Rectal smooth muscle tissue (tissue), 1 donor: ENCODE data around the gene B9D1.

ENCODE experiments used
- H3K27ac ChIP-seq: one replicate; pipeline ENCODE4 v1.7.0; 2013; ENCODE audit warnings: low read depth, low read length, inconsistent platforms
- H3K27me3 ChIP-seq: one replicate; pipeline ENCODE4 v1.7.0; 2013; ENCODE audit warnings: low read length; ENCODE audit not compliant: control insufficient read depth, insufficient read depth
- H3K36me3 ChIP-seq: one replicate; pipeline ENCODE4 v1.7.0; 2013; ENCODE audit warnings: low read length; ENCODE audit not compliant: control insufficient read depth, insufficient read depth
- H3K4me1 ChIP-seq: one replicate; pipeline ENCODE4 v1.7.0; 2013; ENCODE audit warnings: low read length; ENCODE audit not compliant: control insufficient read depth, insufficient read depth
- H3K4me3 ChIP-seq: one replicate; pipeline ENCODE4 v1.7.0; 2013; ENCODE audit warnings: low read length
- H3K9ac ChIP-seq: one replicate; pipeline ENCODE4 v1.7.0; 2013; ENCODE audit warnings: low read length

B9D1 gene

DNA sequence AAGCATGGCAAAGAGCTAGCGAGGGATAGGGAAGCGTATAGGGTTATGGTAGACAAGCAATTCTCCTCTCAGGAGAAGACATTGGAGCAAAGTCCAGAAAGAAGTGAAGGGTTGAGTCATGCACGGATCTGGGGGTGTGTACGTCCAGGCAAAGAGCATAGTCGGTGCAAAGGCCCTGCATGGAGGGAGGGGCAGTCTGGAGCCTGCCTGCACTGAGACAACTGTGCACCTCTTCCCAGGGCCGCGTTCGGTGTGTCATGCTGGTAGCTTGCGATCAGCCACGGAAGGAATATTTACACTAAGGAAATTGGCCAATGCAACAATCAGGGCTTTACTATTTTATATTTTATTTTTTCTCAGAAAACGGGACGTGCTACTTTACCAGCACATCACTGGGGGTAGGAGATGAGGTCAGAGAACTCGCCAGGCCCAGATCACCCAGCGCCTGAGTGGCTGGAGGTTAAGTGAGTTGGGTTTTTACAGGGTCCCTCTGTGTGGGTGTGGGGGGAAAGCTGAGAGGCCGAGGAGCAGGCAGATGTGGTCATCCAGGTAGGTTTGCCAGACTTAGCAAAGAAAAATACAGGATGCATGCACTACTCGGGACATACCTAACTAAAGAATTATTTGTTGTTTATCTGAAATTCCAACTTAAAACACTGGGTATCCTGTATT is 6.7 kb upstream of the B9D1 start:
- Histone ChIP-seq H3K9ac (no peak overlapping the region), H3K27ac (no peak overlapping the region), H3K36me3 (no peaks in the 10 kb centered on the region), H3K27me3 (no peaks in the 10 kb centered on the region), H3K4me1 (no peaks in the 10 kb centered on the region), H3K4me3 (no peak overlapping the region)

DNA sequence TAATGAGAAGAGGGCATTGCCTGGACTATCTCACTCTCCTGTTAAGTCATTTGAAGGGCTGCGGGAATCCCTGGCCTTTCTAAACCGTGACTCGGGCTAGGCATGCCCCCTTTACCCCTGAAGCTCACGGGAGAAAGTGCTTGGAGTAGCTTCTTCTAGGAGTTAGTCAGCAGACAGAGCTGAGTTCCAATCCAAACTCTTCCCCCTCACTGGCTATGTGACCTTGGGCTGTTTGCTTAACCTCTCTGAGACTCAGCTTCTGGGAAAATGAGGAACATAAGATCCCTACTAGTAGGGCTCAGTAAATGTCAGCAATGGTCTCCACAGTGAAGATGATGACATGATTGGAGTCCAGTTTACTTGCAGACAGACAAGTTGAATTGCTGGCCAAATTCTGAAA is 5.7 kb upstream of the B9D1 start:
- Histone ChIP-seq H3K4me1 (no peaks in the 10 kb centered on the region), H3K27ac (no peak overlapping the region), H3K9ac (no peak overlapping the region), H3K36me3 (no peaks in the 10 kb centered on the region), H3K4me3 (no peak overlapping the region), H3K27me3 (no peaks in the 10 kb centered on the region)

DNA sequence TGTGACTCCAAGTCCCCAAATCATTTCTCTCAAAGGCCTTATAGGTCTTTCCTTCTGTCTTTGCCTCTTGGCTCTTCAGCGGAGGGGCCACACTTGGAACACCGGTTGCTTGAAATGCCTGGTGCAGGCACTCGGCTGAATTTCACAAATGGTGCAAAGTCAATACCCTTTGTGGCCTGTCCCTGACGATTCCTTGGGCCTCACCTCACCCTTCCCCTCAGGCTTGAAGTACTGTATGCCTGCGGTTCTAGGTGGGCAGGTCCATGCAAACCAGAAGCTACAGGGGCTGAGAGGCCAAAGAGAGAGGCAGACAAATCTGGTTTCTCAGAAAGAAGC is 4.1 kb upstream of the B9D1 start:
- peaks cover 5% of the 10 kb centered on the region for H3K4me1 ChIP-seq

DNA sequence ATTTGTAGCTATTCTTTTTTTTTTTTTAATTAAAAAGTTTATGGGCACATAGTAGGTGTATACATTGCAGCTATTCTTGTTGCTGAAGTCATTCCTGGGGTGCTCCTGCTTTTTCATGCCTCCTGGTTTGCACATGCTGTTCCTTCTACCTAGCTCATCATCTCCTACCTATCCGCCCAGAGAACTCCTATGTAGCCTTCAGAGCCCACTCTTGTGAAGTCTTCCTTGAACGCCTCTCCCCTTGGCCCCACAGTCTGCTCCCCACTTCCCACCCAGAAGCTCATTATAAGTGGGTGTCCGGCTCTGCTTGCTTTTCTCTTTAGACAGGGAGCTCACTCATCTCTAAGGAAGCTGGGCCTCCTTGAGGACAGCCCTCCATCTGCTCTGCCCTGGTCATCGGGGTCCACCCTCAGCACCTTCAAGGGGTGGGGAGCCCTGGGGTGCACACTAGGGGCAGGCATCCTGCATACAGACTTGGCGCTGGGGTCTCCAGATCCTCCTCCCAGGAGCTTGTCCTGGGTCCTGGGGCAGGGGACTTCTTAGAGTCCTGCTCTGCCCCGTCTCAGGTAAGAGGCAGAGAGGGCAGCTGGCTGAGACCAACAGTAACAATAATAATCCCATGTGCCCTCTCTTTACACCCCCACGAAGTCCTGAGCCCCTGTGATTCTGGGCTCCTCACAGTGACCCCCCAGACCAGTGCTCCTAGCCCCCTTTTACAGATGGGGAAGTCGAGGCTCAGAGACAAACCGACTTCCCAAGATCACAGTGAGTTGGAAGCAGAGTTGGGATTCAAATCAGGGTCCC is 3.5 kb upstream of the B9D1 start:
- H3K27ac ChIP-seq = no peak overlapping the region
- no peaks in the 10 kb centered on the region for H3K27me3 ChIP-seq
- H3K9ac ChIP-seq = no peak overlapping the region
- no peak overlapping the region for H3K4me3 ChIP-seq
- no peaks in the 10 kb centered on the region for H3K36me3 ChIP-seq
- H3K4me1 ChIP-seq = peaks cover 5% of the 10 kb centered on the region

More for the DNA sequence above, 4.1 kb upstream of the B9D1 start:
- no peak overlapping the region for H3K4me3 ChIP-seq
- no peaks in the 10 kb centered on the region for H3K27me3 ChIP-seq
- no peak overlapping the region for H3K27ac ChIP-seq
- no peaks in the 10 kb centered on the region for H3K36me3 ChIP-seq
- no peak overlapping the region for H3K9ac ChIP-seq

DNA sequence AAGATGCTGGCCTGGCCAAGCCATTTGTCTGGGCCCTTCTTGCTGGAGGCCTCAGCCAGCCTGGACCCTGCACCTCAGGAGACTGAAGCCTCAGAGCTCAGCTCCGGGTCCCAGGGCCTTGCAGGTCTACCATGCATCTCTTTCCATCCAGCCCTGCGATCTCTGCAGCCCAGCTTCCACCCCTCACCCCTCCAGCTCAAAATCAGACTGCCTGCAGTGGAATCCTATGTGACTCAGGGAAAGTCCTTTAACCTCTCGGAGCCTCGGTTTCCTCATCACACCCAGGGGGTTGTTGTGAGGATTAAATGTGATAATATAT is 2.9 kb upstream of the B9D1 start:
- H3K27me3 ChIP-seq = no peaks in the 10 kb centered on the region
- no peak overlapping the region for H3K4me3 ChIP-seq
- H3K36me3 ChIP-seq = no peaks in the 10 kb centered on the region
- H3K9ac ChIP-seq = no peak overlapping the region
- no peak overlapping the region for H3K27ac ChIP-seq
- H3K4me1 ChIP-seq = peaks cover 5% of the 10 kb centered on the region

DNA sequence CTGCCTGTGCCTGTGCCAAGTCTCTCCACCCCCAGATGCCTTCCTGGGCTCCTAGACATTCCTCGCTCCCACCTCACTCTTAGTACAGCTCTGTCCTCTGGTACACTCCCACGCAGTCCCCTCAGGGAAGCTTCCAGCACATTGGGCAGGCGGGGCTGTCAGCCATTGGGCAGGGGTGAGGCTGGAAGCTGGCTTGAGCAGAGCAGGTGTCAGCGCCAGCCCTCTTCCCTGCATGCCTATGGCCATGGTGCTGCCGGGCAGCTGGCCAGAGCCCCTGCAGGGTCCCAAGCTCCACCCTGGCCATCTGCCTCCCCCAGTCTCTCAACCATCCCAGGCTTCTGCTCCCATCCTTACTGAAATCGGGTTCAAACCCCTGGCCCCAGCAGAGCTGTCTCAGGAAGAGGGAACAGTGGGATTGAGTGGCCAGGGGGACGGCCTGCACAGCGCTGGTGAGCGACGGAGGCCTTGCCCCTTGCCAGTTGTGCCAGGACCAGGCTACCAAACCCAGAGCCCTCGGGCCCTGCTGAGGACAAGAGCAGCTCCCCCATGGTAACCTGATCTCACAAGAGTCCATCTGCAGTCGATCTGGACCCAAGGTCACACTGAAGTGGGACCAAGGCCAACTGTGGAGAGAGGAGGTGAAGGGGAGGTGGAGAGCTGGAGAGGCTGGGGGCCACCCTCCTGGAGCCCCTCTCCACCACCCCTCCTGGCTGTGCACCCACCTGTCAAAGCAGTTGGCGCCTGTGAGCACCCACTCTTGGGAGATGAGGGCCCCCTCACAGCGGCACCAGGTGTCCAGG is 2.4 kb upstream of the B9D1 start:
- Histone ChIP-seq H3K36me3 (no peaks in the 10 kb centered on the region), H3K4me3 (no peak overlapping the region), H3K27ac (no peak overlapping the region), H3K4me1 (peaks cover 5% of the 10 kb centered on the region), H3K9ac (no peak overlapping the region), H3K27me3 (no peaks in the 10 kb centered on the region)

DNA sequence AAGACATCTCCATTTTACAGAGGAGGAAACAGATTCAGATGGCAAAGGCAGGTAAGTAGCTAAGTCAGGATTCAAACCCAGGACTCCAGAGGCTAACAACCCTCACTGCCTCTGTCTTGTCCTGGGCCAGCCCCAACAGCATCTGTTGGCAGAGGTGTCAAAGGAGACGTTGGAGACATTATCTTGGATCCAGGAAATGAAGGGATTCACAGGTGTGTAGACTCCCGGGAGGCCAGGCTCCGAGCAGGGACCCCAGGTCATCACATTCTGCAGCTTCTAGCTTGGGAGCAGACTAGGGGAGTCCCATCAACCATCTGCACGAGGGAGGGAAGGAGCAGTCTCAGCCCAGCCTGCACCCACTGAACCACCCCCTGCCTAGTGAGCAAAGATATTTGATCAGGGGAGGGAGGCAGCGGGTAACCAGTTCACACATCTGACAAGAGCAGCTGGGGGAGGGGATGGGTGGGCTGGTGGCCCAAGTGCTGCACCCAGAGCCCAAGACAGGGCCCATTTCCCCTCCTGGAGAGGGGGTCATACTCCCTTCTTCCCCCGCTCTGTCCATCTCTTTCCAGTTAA is 1.0 kb upstream of the B9D1 start:
- Histone ChIP-seq H3K4me1 (peaks cover 5% of the 10 kb centered on the region), H3K4me3 (no peak overlapping the region), H3K27me3 (no peaks in the 10 kb centered on the region), H3K27ac (no peak overlapping the region), H3K36me3 (no peaks in the 10 kb centered on the region), H3K9ac (no peak overlapping the region)

DNA sequence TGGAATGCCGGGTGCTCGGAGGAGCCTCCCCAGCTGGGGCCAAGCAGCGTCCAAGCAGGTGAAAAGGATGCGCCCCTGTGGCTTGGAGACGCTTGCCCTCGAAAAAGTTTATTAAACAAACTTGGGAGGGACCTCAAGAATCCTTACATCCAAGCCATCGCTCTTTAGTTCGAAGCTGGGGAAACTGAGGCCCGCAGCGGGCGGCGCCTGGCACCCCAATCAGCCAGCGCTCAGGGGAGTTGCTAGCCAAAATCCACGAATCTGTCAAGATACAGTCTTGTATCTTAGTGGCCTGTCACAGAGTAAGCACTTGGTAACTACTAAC is 553 bp upstream of the B9D1 start:
- Histone ChIP-seq H3K4me3 (peak overlapping the region; percentile 64), H3K9ac (no peak overlapping the region), H3K27ac (peak overlapping the region; percentile 69), H3K4me1 (peaks cover 5% of the 10 kb centered on the region), H3K36me3 (no peaks in the 10 kb centered on the region), H3K27me3 (no peaks in the 10 kb centered on the region)

DNA sequence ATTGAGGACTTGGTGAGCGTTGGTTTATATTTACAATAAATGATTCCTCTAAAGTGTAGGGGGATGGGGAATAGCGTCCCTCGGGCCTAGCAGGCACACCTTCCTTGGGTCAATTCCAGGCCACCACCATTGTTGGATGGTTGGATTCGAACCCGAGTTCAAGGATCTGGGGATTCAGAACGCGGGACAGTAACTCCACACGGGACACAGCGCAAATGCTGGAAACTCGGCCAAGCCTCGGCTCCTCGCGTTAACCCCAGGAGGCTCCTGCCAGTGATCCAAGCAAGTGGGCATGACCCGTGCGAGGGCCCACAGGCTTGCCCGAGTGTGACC is 613 bp downstream of the B9D1 start:
- Histone ChIP-seq H3K4me1 (peaks cover 5% of the 10 kb centered on the region), H3K36me3 (no peaks in the 10 kb centered on the region), H3K27me3 (no peaks in the 10 kb centered on the region), H3K9ac (peak overlapping the region; percentile 38), H3K27ac (peak overlapping the region; percentile 69), H3K4me3 (peak overlapping the region; percentile 64)

DNA sequence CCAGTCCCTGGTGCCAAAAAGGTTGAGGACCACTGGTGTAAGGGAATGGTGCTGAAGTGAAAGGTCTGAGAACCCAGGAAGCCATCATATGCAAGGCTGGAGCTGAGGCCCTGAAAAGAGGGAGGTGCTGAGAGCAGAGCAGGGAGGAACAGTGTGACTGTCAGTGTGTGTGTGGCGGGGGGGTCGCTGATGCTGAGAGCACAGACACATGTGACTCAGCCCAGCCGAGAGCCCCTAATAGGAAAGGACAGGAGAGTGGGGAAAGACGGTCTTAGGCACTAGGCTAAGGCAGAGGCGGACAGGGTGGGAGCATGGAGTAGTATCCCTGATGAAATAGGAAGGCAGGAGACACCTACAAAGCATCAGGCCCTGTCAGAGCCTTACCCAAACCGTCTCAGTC is 1.2 kb downstream of the B9D1 start:
- H3K9ac ChIP-seq = no peak overlapping the region
- H3K36me3 ChIP-seq = no peaks in the 10 kb centered on the region
- no peaks in the 10 kb centered on the region for H3K27me3 ChIP-seq
- H3K27ac ChIP-seq = no peak overlapping the region
- peaks cover 5% of the 10 kb centered on the region for H3K4me1 ChIP-seq
- no peak overlapping the region for H3K4me3 ChIP-seq

DNA sequence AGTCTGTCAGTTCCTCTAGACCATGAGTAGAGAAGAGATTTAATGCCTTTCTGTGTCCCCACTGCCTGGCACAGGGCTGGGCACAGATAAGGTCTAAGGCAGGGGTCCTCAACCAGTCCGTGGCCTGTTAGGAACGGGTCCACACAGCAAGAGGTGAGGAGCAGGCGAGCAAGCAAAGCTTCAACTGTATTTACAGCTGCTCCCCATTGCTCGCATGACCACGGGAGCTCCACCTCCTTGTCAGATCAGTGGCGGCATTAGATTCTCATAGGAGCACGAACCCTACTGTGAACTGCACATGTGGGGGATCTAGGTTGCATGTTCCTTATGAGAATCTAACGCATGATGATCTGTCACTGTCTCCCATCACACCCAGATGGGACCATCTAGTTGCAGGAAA is 1.8 kb downstream of the B9D1 start:
- H3K36me3 ChIP-seq = no peaks in the 10 kb centered on the region
- H3K9ac ChIP-seq = no peak overlapping the region
- no peaks in the 10 kb centered on the region for H3K27me3 ChIP-seq
- no peak overlapping the region for H3K4me3 ChIP-seq
- peaks cover 5% of the 10 kb centered on the region for H3K4me1 ChIP-seq
- H3K27ac ChIP-seq = no peak overlapping the region

DNA sequence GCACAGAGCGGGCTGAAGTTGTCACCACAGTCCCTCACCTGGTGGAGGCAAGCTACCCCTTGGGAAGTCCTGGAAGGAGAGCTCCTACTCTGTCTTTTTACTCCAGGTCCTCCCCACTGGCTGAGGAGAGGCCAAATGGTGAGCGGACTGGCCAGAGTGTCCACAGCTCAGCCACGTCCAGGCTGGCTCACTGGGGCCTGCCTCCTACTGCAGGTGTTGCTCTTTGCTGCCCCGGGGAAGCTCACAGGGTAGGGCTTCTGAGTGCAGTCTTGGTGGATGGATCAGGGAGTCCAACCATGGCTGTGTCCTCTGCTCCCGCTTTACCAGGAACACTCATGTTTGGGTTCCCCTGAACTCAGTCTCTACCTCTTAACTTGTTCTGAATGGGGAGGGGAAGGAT is 2.7 kb downstream of the B9D1 start:
- Histone ChIP-seq H3K9ac (no peak overlapping the region), H3K4me3 (no peak overlapping the region), H3K4me1 (peaks cover 5% of the 10 kb centered on the region), H3K36me3 (no peaks in the 10 kb centered on the region), H3K27me3 (no peaks in the 10 kb centered on the region), H3K27ac (no peak overlapping the region)
